GM12872 (cell line): ENCODE measurements around the gene KNTC1.

Experiments used
- CTCF ChIP-seq: IDR thresholded peaks from 3 replicates; pipeline ENCODE4 v1.5.1; 2011; ENCODE audit warnings: low read depth, mild to moderate bottlenecking, low read length, moderate library complexity; ENCODE audit not compliant: insufficient read depth

KNTC1 gene

GRCh38 chr12:122661246-122661645 lies 134.2 kb downstream of the KNTC1 start:
- TF ChIP-seq CTCF, result no peak

- TF ChIP-seq CTCF, result no peak
Observed at GRCh38 chr12:122661938-122662337, 134.9 kb downstream of the KNTC1 start.

- TF ChIP-seq CTCF, result no peak
Observed at GRCh38 chr12:122665349-122665748, 138.3 kb downstream of the KNTC1 start.

- TF ChIP-seq CTCF, result no peak
Observed at GRCh38 chr12:122665759-122666158, 138.7 kb downstream of the KNTC1 start.

GRCh38 chr12:122668268-122668667 lies 141.2 kb downstream of the KNTC1 start:
- no peak for TF ChIP-seq CTCF

- TF ChIP-seq CTCF, result no peak
Observed at GRCh38 chr12:122669397-122670070, 142.5 kb downstream of the KNTC1 start.

- TF ChIP-seq CTCF, result no peak
Observed at GRCh38 chr12:122672515-122672914, 145.5 kb downstream of the KNTC1 start.
